ENCODE data around the gene MOB2.

MOB2 gene

GRCh38 chr11:1509626-1510255 is 23.2 kb upstream of the MOB2 start:
- TF ChIP-seq CTCF (IDR thresholded peaks at IDR 0.05): no peak
- H3K27me3 ChIP-seq: no peaks in the 10 kb centered on the region
- H3K4me3 ChIP-seq: no peak overlapping the region
- H3K27ac ChIP-seq: peak overlapping the region; percentile 68 to 87
- no peak for DNase-seq
- no peaks in the 10 kb centered on the region for H3K9me3 ChIP-seq
- no peaks in the 10 kb centered on the region for H3K36me3 ChIP-seq
- intact Hi-C loops (cut with DNase I; ENCODE audit: low total_unique reads): loop anchor here (10.0 kb wide), 1 partner anchor 205 kb away; the partner anchor contains the start of gene TOLLIP
- H3K4me1 ChIP-seq: peaks cover 0 to 80% (median 68%) of the 10 kb centered on the region in 4 donors

GRCh38 chr11:1508986-1509385 is 22.4 kb upstream of the MOB2 start:
- Histone ChIP-seq H3K27me3 (no peaks in the 10 kb centered on the region), H3K27ac (peak overlapping the region; percentile 68 to 87), H3K9me3 (no peaks in the 10 kb centered on the region), H3K4me3 (no peak overlapping the region), H3K36me3 (no peaks in the 10 kb centered on the region), H3K4me1 (peaks cover 0 to 80% (median 68%) of the 10 kb centered on the region in 4 donors)
- TF ChIP-seq CTCF (IDR thresholded peaks at IDR 0.05): no peak
- DNase-seq: peak in 1 of 2 donors; percentile 67
- intact Hi-C loops (cut with DNase I; ENCODE audit: low total_unique reads): no loop called here

- no peak for TF ChIP-seq CTCF (IDR thresholded peaks at IDR 0.05)
- intact Hi-C loops (cut with DNase I; ENCODE audit: low total_unique reads): no loop called here
- Histone ChIP-seq H3K27ac (peak overlapping the region; percentile 68 to 87), H3K27me3 (no peaks in the 10 kb centered on the region), H3K9me3 (no peaks in the 10 kb centered on the region), H3K4me3 (no peak overlapping the region), H3K36me3 (no peaks in the 10 kb centered on the region), H3K4me1 (peaks cover 0 to 80% (median 68%) of the 10 kb centered on the region in 4 donors)
- DNase-seq: peak in 1 of 2 donors; percentile 75
These were observed 21.9 kb upstream of the MOB2 start for GRCh38 chr11:1508491-1508891.

GRCh38 chr11:1507381-1508140 is 21.0 kb upstream of the MOB2 start:
- DNase-seq: peak; percentile 59 to 92
- H3K27me3 ChIP-seq: no peaks in the 10 kb centered on the region
- peak overlapping the region; percentile 68 to 87 for H3K27ac ChIP-seq
- intact Hi-C loops (cut with DNase I; ENCODE audit: low total_unique reads): no loop called here
- no peak for TF ChIP-seq CTCF (IDR thresholded peaks at IDR 0.05)
- H3K9me3 ChIP-seq: no peaks in the 10 kb centered on the region
- peaks cover 0 to 80% (median 72%) of the 10 kb centered on the region in 4 donors for H3K4me1 ChIP-seq
- peak overlapping the region; percentile 6 to 23 for H3K4me3 ChIP-seq
- H3K36me3 ChIP-seq: no peaks in the 10 kb centered on the region

GRCh38 chr11:1506981-1507380 is 20.4 kb upstream of the MOB2 start:
- DNase-seq: peak in 1 of 2 donors; percentile 68
- Histone ChIP-seq H3K27ac (peak overlapping the region; percentile 68 to 87), H3K4me3 (peak overlapping the region; percentile 6 to 23), H3K4me1 (peaks cover 0 to 81% (median 75%) of the 10 kb centered on the region in 4 donors), H3K9me3 (no peaks in the 10 kb centered on the region), H3K36me3 (no peaks in the 10 kb centered on the region), H3K27me3 (no peaks in the 10 kb centered on the region)
- intact Hi-C loops (cut with DNase I; ENCODE audit: low total_unique reads): no loop called here
- TF ChIP-seq CTCF (IDR thresholded peaks at IDR 0.05): no peak
